IMR-90 (cell line): ENCODE data around the gene ABCF3. TPM values are rescaled to one million over a fixed set of nuclear protein-coding genes. Genes with fewer than 3 reads are reported as not detected.

Source experiments
- ATAC-seq: fragments of 200-7000 bp; cut with Tn5 transposase; 2 replicates; pipeline ENCODE4 v1.9.1; 2020; ENCODE audit warnings: low read depth, mild to moderate bottlenecking, moderate library complexity
- BruUV-seq: library from RNA; stranded (reverse); fragments of 400-500 nt; replicated peaks from 2 replicates; lab custom pipeline; 2021; lab: Mats Ljungman, UMichigan
- CTCF ChIA-PET: fragments of 300-600 bp; formaldehyde crosslinking; extraction: SDS; loops from one replicate; lab custom pipeline; 2021; ENCODE audit warnings: antibody characterized with exemption; lab: Yijun Ruan, JAX
- POLR2A ChIA-PET: fragments of 300-600 bp; sonication (Branson Sonifier 250); formaldehyde crosslinking; loops from one replicate; lab custom pipeline; 2022; ENCODE audit warnings: antibody characterized with exemption; ENCODE audit not compliant: unreplicated experiment; lab: Charles Lee
- DNase-seq: peaks from one replicate; pipeline ENCODE4 v3.0.0; 2013
- H2AFZ ChIP-seq: replicated peaks from 2 replicates; pipeline ENCODE3; 2013; ENCODE audit warnings: low read length, mild to moderate bottlenecking; ENCODE audit not compliant: poor library complexity
- H2AK5ac ChIP-seq: 2 replicates; pipeline ENCODE4 v1.6.1; 2013; ENCODE audit warnings: low read depth, low read length, inconsistent platforms
- H2AK9ac ChIP-seq: replicated peaks from 2 replicates; pipeline ENCODE3; 2013; ENCODE audit warnings: mild to moderate bottlenecking, low read depth, low read length, moderate library complexity; ENCODE audit not compliant: poor library complexity
- H2BK120ac ChIP-seq: 2 replicates; pipeline ENCODE4 v1.6.1; 2013; ENCODE audit warnings: low read depth, low read length, inconsistent platforms
- H2BK15ac ChIP-seq: 3 replicates; pipeline ENCODE4 v1.6.1; 2013; ENCODE audit warnings: low read depth, low read length, inconsistent platforms
- H2BK20ac ChIP-seq: 2 replicates; pipeline ENCODE4 v1.6.1; 2013; ENCODE audit warnings: low read depth, mild to moderate bottlenecking, inconsistent platforms, low read length, moderate library complexity
- H2BK5ac ChIP-seq: 2 replicates; pipeline ENCODE4 v1.6.1; 2013; ENCODE audit warnings: mild to moderate bottlenecking, low read depth, low read length, inconsistent platforms; ENCODE audit not compliant: poor library complexity, severe bottlenecking
- H3K14ac ChIP-seq: replicated peaks from 2 replicates; pipeline ENCODE4 v1.6.1; 2013; ENCODE audit warnings: low read depth, low read length, inconsistent platforms
- H3K18ac ChIP-seq: 2 replicates; pipeline ENCODE4 v1.6.1; 2013; ENCODE audit warnings: low read depth, low read length, control low read depth
- H3K23ac ChIP-seq: 2 replicates; pipeline ENCODE4 v1.6.1; 2013; ENCODE audit warnings: low read depth, low read length, inconsistent platforms
- H3K27ac ChIP-seq: 2 replicates; pipeline ENCODE4 v1.5.1; 2013; ENCODE audit warnings: mild to moderate bottlenecking, control low read depth, low read length; ENCODE audit not compliant: insufficient read depth
- H3K27me3 ChIP-seq: 2 replicates; pipeline ENCODE4 v1.6.1; 2013; ENCODE audit warnings: low read length; ENCODE audit not compliant: control insufficient read depth, insufficient read depth
- H3K36me3 ChIP-seq: 2 replicates; pipeline ENCODE4 v1.6.1; 2013; ENCODE audit warnings: low read length, mixed read lengths; ENCODE audit not compliant: control insufficient read depth, insufficient read depth
- H3K4ac ChIP-seq: 2 replicates; pipeline ENCODE4 v1.6.1; 2013; ENCODE audit warnings: low read depth, low read length, inconsistent platforms
- H3K4me1 ChIP-seq: 2 replicates; pipeline ENCODE4 v1.6.1; 2013; ENCODE audit warnings: low read length, mixed read lengths; ENCODE audit not compliant: control insufficient read depth, insufficient read depth
- H3K4me2 ChIP-seq: 2 replicates; pipeline ENCODE4 v1.6.1; 2013; ENCODE audit warnings: low read depth, mild to moderate bottlenecking, control low read depth, low read length, moderate library complexity
- H3K4me3 ChIP-seq: 2 replicates; pipeline ENCODE4 v1.5.1; 2013; ENCODE audit warnings: low read depth, mild to moderate bottlenecking, control low read depth, low read length, moderate library complexity; ENCODE audit not compliant: insufficient read depth
- H3K56ac ChIP-seq: 2 replicates; pipeline ENCODE4 v1.6.1; 2013; ENCODE audit warnings: low read length, inconsistent platforms; ENCODE audit not compliant: insufficient read depth; ENCODE audit errors: extremely low read depth
- H3K79me1 ChIP-seq, 2 experiments: 2 replicates each; pipeline ENCODE4 v1.6.1; 2013; ENCODE audit warnings: low read length in 2 of 2, inconsistent platforms in 1 of 2, low read depth in 1 of 2
- H3K9ac ChIP-seq: 2 replicates; pipeline ENCODE4 v1.6.1; 2013; ENCODE audit warnings: low read depth, low read length, control low read depth
- H3K9me1 ChIP-seq: 2 replicates; pipeline ENCODE4 v1.6.1; 2013; ENCODE audit warnings: low read length, inconsistent platforms; ENCODE audit not compliant: insufficient read depth
- H3K9me3 ChIP-seq: 2 replicates; pipeline ENCODE4 v1.6.1; 2013; ENCODE audit warnings: low read length; ENCODE audit not compliant: control insufficient read depth, insufficient read depth
- H4K20me1 ChIP-seq: 2 replicates; pipeline ENCODE4 v1.6.1; 2013; ENCODE audit warnings: low read length, inconsistent platforms; ENCODE audit not compliant: insufficient read depth
- H4K5ac ChIP-seq: 2 replicates; pipeline ENCODE4 v1.6.1; 2013; ENCODE audit warnings: mild to moderate bottlenecking, low read depth, low read length, control low read depth
- H4K8ac ChIP-seq, 2 experiments: 2 replicates each; pipeline ENCODE4 v1.6.1; 2013; ENCODE audit warnings: low read depth in 2 of 2, low read length in 2 of 2, control low read depth in 1 of 2, inconsistent platforms in 1 of 2
- H4K91ac ChIP-seq: 2 replicates; pipeline ENCODE4 v1.6.1; 2013; ENCODE audit warnings: low read depth, low read length, inconsistent platforms; ENCODE audit not compliant: insufficient read depth
- BHLHE40 ChIP-seq: fragments of 150-350 bp; IDR thresholded peaks from 2 replicates; pipeline ENCODE4 v1.6.1; 2016; ENCODE audit warnings: mild to moderate bottlenecking, low read depth, low read length
- CHD1 ChIP-seq: IDR thresholded peaks from 2 replicates; pipeline ENCODE4 v1.6.1; 2012; ENCODE audit warnings: low read depth, low read length, improper control_type of control experiment
- CTCF ChIP-seq: conservative IDR thresholded peaks from 2 replicates; pipeline ENCODE4 v1.5.1; 2012; ENCODE audit warnings: mild to moderate bottlenecking, low read depth, low read length, improper control_type of control experiment
- ELK1 ChIP-seq: fragments of 150-350 bp; IDR thresholded peaks from 2 replicates; pipeline ENCODE4 v1.6.1; 2016; ENCODE audit warnings: low read depth, mild to moderate bottlenecking, low read length, moderate library complexity, borderline replicate concordance
- NFE2L2 ChIP-seq: fragments of 150-350 bp; IDR thresholded peaks from 2 replicates; pipeline ENCODE4 v1.6.1; 2016; ENCODE audit warnings: low read depth, mild to moderate bottlenecking, low read length
- POLR2A ChIP-seq: IDR thresholded peaks from 2 replicates; pipeline ENCODE4 v1.6.1; 2012; ENCODE audit warnings: mild to moderate bottlenecking, low read depth, low read length
- RFX5 ChIP-seq: IDR thresholded peaks from 2 replicates; pipeline ENCODE4 v1.8.0; 2012; ENCODE audit warnings: low read depth, mild to moderate bottlenecking, low read length, moderate library complexity
- SMC3 ChIP-seq: fragments of 150-350 bp; IDR thresholded peaks from 2 replicates; pipeline ENCODE4 v1.6.1; 2016; ENCODE audit warnings: low read depth, mild to moderate bottlenecking, antibody characterized with exemption, low read length, moderate library complexity
- USF2 ChIP-seq: fragments of 150-350 bp; IDR thresholded peaks from 2 replicates; pipeline ENCODE4 v1.6.1; 2017; ENCODE audit warnings: mild to moderate bottlenecking, antibody characterized with exemption, low read length, low read depth
- whole genome bisulfite sequencing, 2 experiments: methylation state at CpG; one replicate each; pipeline versions ENCODE4 v1.1.5 to v1.1.7; 2013; ENCODE audit warnings: missing lambda C conversion rate in 2 of 2; ENCODE audit not compliant: insufficient read length in 1 of 2; ENCODE audit errors: extremely low coverage in 2 of 2; 5-methylcytosine and 5-hydroxymethylcytosine counted together
- dilution Hi-C: fragments of 300-500 bp; cut with HindIII; formaldehyde crosslinking; loops from one replicate; pipeline ENCODE4 v1.14.3; 2018; ENCODE audit warnings: low sequenced_read_pairs; ENCODE audit not compliant: unreplicated experiment
- in situ Hi-C: fragments of 300-500 bp; cut with MboI; formaldehyde crosslinking; loops from 3 replicates; pipeline ENCODE4 v1.14.3; 2019; ENCODE audit warnings: low sequenced_read_pairs, inconsistent platforms, mixed read lengths
- intact Hi-C: fragments of 100-400 bp; cut with micrococcal nuclease; formaldehyde crosslinking; loops from 2 replicates; pipeline ENCODE4 v1.10.0; 2022
- polyA plus RNA-seq, 3 experiments: library from polyadenylated mRNA; depleted of rRNA; stranded (reverse); fragments of >200 nt; gene quantifications; 2 replicates each; pipeline ENCODE4 v1.2.3, GENCODE V29; 2012; ENCODE audit warnings: low replicate concordance in 1 of 3
- total RNA-seq: library from RNA; depleted of rRNA; stranded (reverse); fragments of >200 nt; gene quantifications from 2 replicates; pipeline ENCODE4 v1.2.3, GENCODE V29; 2012

ABCF3 gene
- total and polyA plus RNA-seq, 2 of the 4 experiments (the other 2 are of a cell fraction) = 36.9 to 59.2 TPM

GRCh38 chr3:184236033-184236410 lies 50.0 kb downstream of the ABCF3 start:
- H3K79me1 ChIP-seq = no peaks in the 10 kb centered on the region
- H3K9ac ChIP-seq = no peak overlapping the region
- H2BK15ac ChIP-seq = no peak overlapping the region
- BruUV-seq = no TSS peak
- H2AK5ac ChIP-seq = no peak overlapping the region
- in situ Hi-C loops (no loop called here), dilution Hi-C loops (no loop called here), intact Hi-C loops (no loop called here)
- no peak overlapping the region for H3K56ac ChIP-seq
- H2BK20ac ChIP-seq = no peak overlapping the region
- H4K20me1 ChIP-seq = peaks cover 6% of the 10 kb centered on the region
- no peak overlapping the region for H3K4me3 ChIP-seq
- no peak overlapping the region for H3K23ac ChIP-seq
- no peak overlapping the region for H2AK9ac ChIP-seq
- ATAC-seq (no peak), DNase-seq (no peak)
- H3K18ac ChIP-seq = no peak overlapping the region
- H3K36me3 ChIP-seq = no peaks in the 10 kb centered on the region
- no peak overlapping the region for H3K27ac ChIP-seq
- 0 out of 2 replicates have a peak, but pooled peaks cover 3% of the 10 kb centered on the region for H3K9me1 ChIP-seq
- H3K4me2 ChIP-seq = no peak overlapping the region
- H3K14ac ChIP-seq = no peak overlapping the region
- H4K5ac ChIP-seq = no peak overlapping the region
- no peak overlapping the region for H4K8ac ChIP-seq
- TF ChIP-seq SMC3 = no peak
- TF ChIP-seq ELK1 = no peak
- TF ChIP-seq NFE2L2 = no peak
- no peak for TF ChIP-seq CTCF
- no peak for TF ChIP-seq CHD1
- no peak for TF ChIP-seq USF2
- TF ChIP-seq POLR2A = no peak
- TF ChIP-seq RFX5 = no peak
- no peak for TF ChIP-seq BHLHE40
- H3K27me3 ChIP-seq = peaks cover 36% of the 10 kb centered on the region
- H2BK5ac ChIP-seq = no peak overlapping the region
- no peak overlapping the region for H3K4ac ChIP-seq
- ChIA-PET CTCF (no interaction called here), POLR2A (no interaction called here)
- H2BK120ac ChIP-seq = no peak overlapping the region
- H3K9me3 ChIP-seq = no peaks in the 10 kb centered on the region
- 28% methylated on average over 5 of the region's 14 CpGs; no CpG with 5 or more reads in 1 of the 2 experiments for WGBS, 2 experiments
- H3K4me1 ChIP-seq = no peaks in the 10 kb centered on the region
- no peak overlapping the region for H2AFZ ChIP-seq
- no peak overlapping the region for H4K91ac ChIP-seq
